Psoas muscle (tissue), 8 donors: ENCODE data around the gene ZFAND2A. TPM values are rescaled to one million over a fixed set of nuclear protein-coding genes. Genes with fewer than 3 reads are reported as not detected.

ENCODE experiments used
- ATAC-seq, 4 donors: fragments of 200-7000 bp; cut with Tn5 transposase; one replicate each; pipeline ENCODE4 v1.9.1; 2020; ENCODE audit warnings: moderate library complexity in 3 of 4, mild to moderate bottlenecking in 2 of 4
- DNase-seq, 2 donors: peaks; one replicate each; pipeline ENCODE4 v3.0.0-alpha.2; 2020
- H3K27ac ChIP-seq: fragments of 200-600 bp; one replicate; pipeline ENCODE4 v1.8.0; 2022
- H3K27me3 ChIP-seq, 3 donors: fragments of 200-600 bp in 1 of 3; one replicate each; pipeline versions ENCODE4 v1.6.1 to v1.8.0; 2013 to 2022; ENCODE audit warnings: low read length in 2 of 3, mild to moderate bottlenecking in 2 of 3, moderate library complexity in 1 of 3; ENCODE audit not compliant: insufficient read depth in 3 of 3
- H3K36me3 ChIP-seq, 2 donors: fragments of 200-600 bp in 1 of 2; one replicate each; pipeline versions ENCODE4 v1.6.1 to v1.8.0; 2013 to 2022; ENCODE audit warnings: low read depth in 1 of 2, mild to moderate bottlenecking in 1 of 2, moderate library complexity in 1 of 2; ENCODE audit not compliant: insufficient read depth in 1 of 2
- H3K4me1 ChIP-seq: fragments of 200-600 bp; one replicate; pipeline ENCODE4 v1.8.0; 2022
- H3K4me3 ChIP-seq: fragments of 200-600 bp; one replicate; pipeline ENCODE4 v1.8.0; 2022; ENCODE audit warnings: mild to moderate bottlenecking
- H3K9me3 ChIP-seq: fragments of 200-600 bp; one replicate; pipeline ENCODE4 v1.8.0; 2022
- CTCF ChIP-seq: fragments of 200-600 bp; IDR thresholded peaks from one replicate; pipeline ENCODE4 v1.8.0; 2022; ENCODE audit warnings: antibody characterized with exemption
- WGBS, 3 donors: extraction: QIAGEN DNeasy Blood & Tissue Kit; methylation state at CpG; one replicate each; pipeline versions ENCODE4 v1.1.6 to v1.1.7; 2013; 5-methylcytosine and 5-hydroxymethylcytosine counted together
- intact Hi-C, 2 donors: fragments of 100-400 bp; cut with DNase I; formaldehyde crosslinking; loops; one replicate each; pipeline versions ENCODE4 v1.11.0 to v1.14.2; 2022
- polyA plus RNA-seq, 3 donors: library from polyadenylated mRNA; stranded (reverse); fragments of 200-250 nt; gene quantifications; one replicate each; pipeline ENCODE4 v1.2.3, GENCODE V29; 2013
- total RNA-seq, 4 donors: library from RNA; stranded (reverse); fragmentation: NEBNext Ultra II Directional in 2 of 4; extraction: Animal tissue kit (Norgen Biotek cat#: 25700) in 2 of 4; gene quantifications; one replicate each; pipeline versions ENCODE4 v1.2.1 to v1.2.4, GENCODE V29; 2021 to 2023
- donor health status: healthy with polysubstance abuse.
- donor health status: DM: no; HTN: no; CAD: no; lungs with moderate emphysema.
- donor health status: Bipolar disorder and iron deficiency.
- donor health status: healthy.
- donor health status: DM: yes; HTN: yes; CAD: no.
- donor health status: DM: no; HTN: no; CAD: no.
- donor health status: DM: no; HTN: no; CAD: no.
- donor health status: DM: yes; HTN: yes; CAD: no.

Gene ZFAND2A
- total and polyA plus RNA-seq, 7 donors = 5.7 to 61.1 (median 18.4) TPM

- ATAC-seq (no peak), DNase-seq (no peak)
- Histone ChIP-seq H3K27ac (no peak overlapping the region), H3K4me3 (no peak overlapping the region), H3K4me1 (no peaks in the 10 kb centered on the region), H3K9me3 (no peaks in the 10 kb centered on the region), H3K36me3 (no peaks in the 10 kb centered on the region), H3K27me3 (peaks cover 0 to 57% (median 8%) of the 10 kb centered on the region in 3 donors)
- intact Hi-C loops = no loop called here
- TF ChIP-seq CTCF = no peak
- WGBS, 3 donors = 58 to 67% (median 64%) methylated on average over 11 of the region's 11 CpGs
These were observed 27.1 kb upstream of the ZFAND2A start for GRCh38 chr7:1187127-1187526.

- no peak overlapping the region for H3K27ac ChIP-seq
- H3K4me3 ChIP-seq = no peak overlapping the region
- 53 to 62% (median 56%) methylated on average over 12 of the region's 12 CpGs for WGBS, 3 donors
- intact Hi-C loops = no loop called here
- TF ChIP-seq CTCF = no peak
- no peaks in the 10 kb centered on the region for H3K9me3 ChIP-seq
- ATAC-seq (no peak), DNase-seq (no peak)
- no peaks in the 10 kb centered on the region for H3K36me3 ChIP-seq
- peaks cover 0 to 49% (median 4%) of the 10 kb centered on the region in 3 donors for H3K27me3 ChIP-seq
- H3K4me1 ChIP-seq = no peaks in the 10 kb centered on the region
These were observed 21.6 kb upstream of the ZFAND2A start for GRCh38 chr7:1181640-1182039.

DNA sequence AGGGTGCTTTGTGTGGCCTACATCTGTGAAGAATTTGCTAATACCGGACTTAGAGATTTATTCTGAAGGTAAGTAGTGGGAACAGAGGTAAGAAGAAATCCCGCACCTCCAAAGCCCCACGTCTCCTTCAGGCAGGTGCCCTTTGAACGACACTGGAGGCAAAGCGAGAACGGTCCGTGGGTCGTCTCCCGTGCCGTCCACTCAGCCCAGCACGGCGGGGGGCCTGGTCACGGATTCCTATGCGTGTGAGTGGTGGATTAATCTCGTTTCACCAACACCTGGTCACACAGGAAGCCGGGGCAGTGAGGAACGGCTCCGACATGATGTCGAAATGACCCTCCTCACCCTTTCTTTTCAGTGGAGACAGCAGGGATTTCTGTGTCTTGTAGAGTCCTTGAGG is 21.0 kb upstream of the ZFAND2A start:
- Histone ChIP-seq H3K4me3 (no peak overlapping the region), H3K27ac (no peak overlapping the region), H3K4me1 (no peaks in the 10 kb centered on the region), H3K36me3 (no peaks in the 10 kb centered on the region), H3K27me3 (peaks cover 0 to 43% (median 2%) of the 10 kb centered on the region in 3 donors), H3K9me3 (no peaks in the 10 kb centered on the region)
- ATAC-seq = no peak
- 58 to 74% (median 63%) methylated on average over 19 of the region's 19 CpGs for WGBS, 3 donors
- no peak for TF ChIP-seq CTCF
- DNase-seq = no peak
- intact Hi-C loops = no loop called here

GRCh38 chr7:1176891-1177373 is 16.9 kb upstream of the ZFAND2A start:
- Histone ChIP-seq H3K27me3 (peaks cover 0 to 19% (median 2%) of the 10 kb centered on the region in 3 donors), H3K36me3 (no peaks in the 10 kb centered on the region), H3K4me3 (no peak overlapping the region), H3K4me1 (no peaks in the 10 kb centered on the region), H3K27ac (no peak overlapping the region), H3K9me3 (no peaks in the 10 kb centered on the region)
- 36 to 43% (median 40%) methylated on average over 22 of the region's 22 CpGs for WGBS, 3 donors
- ATAC-seq (peak in 2 of 4 donors; percentile 62 to 80), DNase-seq (peak; percentile 59 to 78)
- TF ChIP-seq CTCF = peak; percentile 38
- intact Hi-C loops = loop anchor here (1.0 to 10.0 kb wide), 4 partner anchors 90 to 184 kb away; no protein-coding TSS in a partner anchor
